IMR-90 (cell line): ENCODE results near the gene RTKN. TPM values are rescaled to one million over a fixed set of nuclear protein-coding genes. Genes with fewer than 3 reads are reported as not detected.

ENCODE experiments used
- ATAC-seq: fragments of 200-7000 bp; cut with Tn5 transposase; 2 replicates; pipeline ENCODE4 v1.9.1; 2020; ENCODE audit warnings: low read depth, mild to moderate bottlenecking, moderate library complexity
- BruUV-seq: library from RNA; stranded (reverse); fragments of 400-500 nt; replicated peaks from 2 replicates; lab custom pipeline; 2021; lab: Mats Ljungman, UMichigan
- CTCF ChIA-PET: fragments of 300-600 bp; formaldehyde crosslinking; extraction: SDS; loops from one replicate; lab custom pipeline; 2021; ENCODE audit warnings: antibody characterized with exemption; lab: Yijun Ruan, JAX
- POLR2A ChIA-PET: fragments of 300-600 bp; sonication (Branson Sonifier 250); formaldehyde crosslinking; loops from one replicate; lab custom pipeline; 2022; ENCODE audit warnings: antibody characterized with exemption; ENCODE audit not compliant: unreplicated experiment; lab: Charles Lee
- DNase-seq: peaks from one replicate; pipeline ENCODE4 v3.0.0; 2013
- H2AFZ ChIP-seq: replicated peaks from 2 replicates; pipeline ENCODE3; 2013; ENCODE audit warnings: low read length, mild to moderate bottlenecking; ENCODE audit not compliant: poor library complexity
- H2AK5ac ChIP-seq: 2 replicates; pipeline ENCODE4 v1.6.1; 2013; ENCODE audit warnings: low read depth, low read length, inconsistent platforms
- H2AK9ac ChIP-seq: replicated peaks from 2 replicates; pipeline ENCODE3; 2013; ENCODE audit warnings: mild to moderate bottlenecking, low read depth, low read length, moderate library complexity; ENCODE audit not compliant: poor library complexity
- H2BK120ac ChIP-seq: 2 replicates; pipeline ENCODE4 v1.6.1; 2013; ENCODE audit warnings: low read depth, low read length, inconsistent platforms
- H2BK15ac ChIP-seq: 3 replicates; pipeline ENCODE4 v1.6.1; 2013; ENCODE audit warnings: low read depth, low read length, inconsistent platforms
- H2BK20ac ChIP-seq: 2 replicates; pipeline ENCODE4 v1.6.1; 2013; ENCODE audit warnings: low read depth, mild to moderate bottlenecking, inconsistent platforms, low read length, moderate library complexity
- H2BK5ac ChIP-seq: 2 replicates; pipeline ENCODE4 v1.6.1; 2013; ENCODE audit warnings: mild to moderate bottlenecking, low read depth, low read length, inconsistent platforms; ENCODE audit not compliant: poor library complexity, severe bottlenecking
- H3K14ac ChIP-seq: replicated peaks from 2 replicates; pipeline ENCODE4 v1.6.1; 2013; ENCODE audit warnings: low read depth, low read length, inconsistent platforms
- H3K18ac ChIP-seq: 2 replicates; pipeline ENCODE4 v1.6.1; 2013; ENCODE audit warnings: low read depth, low read length, control low read depth
- H3K23ac ChIP-seq: 2 replicates; pipeline ENCODE4 v1.6.1; 2013; ENCODE audit warnings: low read depth, low read length, inconsistent platforms
- H3K27ac ChIP-seq: 2 replicates; pipeline ENCODE4 v1.5.1; 2013; ENCODE audit warnings: mild to moderate bottlenecking, control low read depth, low read length; ENCODE audit not compliant: insufficient read depth
- H3K27me3 ChIP-seq: 2 replicates; pipeline ENCODE4 v1.6.1; 2013; ENCODE audit warnings: low read length; ENCODE audit not compliant: control insufficient read depth, insufficient read depth
- H3K36me3 ChIP-seq: 2 replicates; pipeline ENCODE4 v1.6.1; 2013; ENCODE audit warnings: low read length, mixed read lengths; ENCODE audit not compliant: control insufficient read depth, insufficient read depth
- H3K4ac ChIP-seq: 2 replicates; pipeline ENCODE4 v1.6.1; 2013; ENCODE audit warnings: low read depth, low read length, inconsistent platforms
- H3K4me1 ChIP-seq: 2 replicates; pipeline ENCODE4 v1.6.1; 2013; ENCODE audit warnings: low read length, mixed read lengths; ENCODE audit not compliant: control insufficient read depth, insufficient read depth
- H3K4me2 ChIP-seq: 2 replicates; pipeline ENCODE4 v1.6.1; 2013; ENCODE audit warnings: low read depth, mild to moderate bottlenecking, control low read depth, low read length, moderate library complexity
- H3K4me3 ChIP-seq: 2 replicates; pipeline ENCODE4 v1.5.1; 2013; ENCODE audit warnings: low read depth, mild to moderate bottlenecking, control low read depth, low read length, moderate library complexity; ENCODE audit not compliant: insufficient read depth
- H3K56ac ChIP-seq: 2 replicates; pipeline ENCODE4 v1.6.1; 2013; ENCODE audit warnings: low read length, inconsistent platforms; ENCODE audit not compliant: insufficient read depth; ENCODE audit errors: extremely low read depth
- H3K79me1 ChIP-seq, 2 experiments: 2 replicates each; pipeline ENCODE4 v1.6.1; 2013; ENCODE audit warnings: low read length in 2 of 2, inconsistent platforms in 1 of 2, low read depth in 1 of 2
- H3K9ac ChIP-seq: 2 replicates; pipeline ENCODE4 v1.6.1; 2013; ENCODE audit warnings: low read depth, low read length, control low read depth
- H3K9me1 ChIP-seq: 2 replicates; pipeline ENCODE4 v1.6.1; 2013; ENCODE audit warnings: low read length, inconsistent platforms; ENCODE audit not compliant: insufficient read depth
- H3K9me3 ChIP-seq: 2 replicates; pipeline ENCODE4 v1.6.1; 2013; ENCODE audit warnings: low read length; ENCODE audit not compliant: control insufficient read depth, insufficient read depth
- H4K20me1 ChIP-seq: 2 replicates; pipeline ENCODE4 v1.6.1; 2013; ENCODE audit warnings: low read length, inconsistent platforms; ENCODE audit not compliant: insufficient read depth
- H4K5ac ChIP-seq: 2 replicates; pipeline ENCODE4 v1.6.1; 2013; ENCODE audit warnings: mild to moderate bottlenecking, low read depth, low read length, control low read depth
- H4K8ac ChIP-seq, 2 experiments: 2 replicates each; pipeline ENCODE4 v1.6.1; 2013; ENCODE audit warnings: low read depth in 2 of 2, low read length in 2 of 2, control low read depth in 1 of 2, inconsistent platforms in 1 of 2
- H4K91ac ChIP-seq: 2 replicates; pipeline ENCODE4 v1.6.1; 2013; ENCODE audit warnings: low read depth, low read length, inconsistent platforms; ENCODE audit not compliant: insufficient read depth
- NFE2L2 ChIP-seq: fragments of 150-350 bp; IDR thresholded peaks from 2 replicates; pipeline ENCODE4 v1.6.1; 2016; ENCODE audit warnings: low read depth, mild to moderate bottlenecking, low read length
- SMC3 ChIP-seq: fragments of 150-350 bp; IDR thresholded peaks from 2 replicates; pipeline ENCODE4 v1.6.1; 2016; ENCODE audit warnings: low read depth, mild to moderate bottlenecking, antibody characterized with exemption, low read length, moderate library complexity
- WGBS, 2 experiments: methylation state at CpG; one replicate each; pipeline versions ENCODE4 v1.1.5 to v1.1.7; 2013; ENCODE audit warnings: missing lambda C conversion rate in 2 of 2; ENCODE audit not compliant: insufficient read length in 1 of 2; ENCODE audit errors: extremely low coverage in 2 of 2; 5-methylcytosine and 5-hydroxymethylcytosine counted together
- dilution Hi-C: fragments of 300-500 bp; cut with HindIII; formaldehyde crosslinking; loops from one replicate; pipeline ENCODE4 v1.14.3; 2018; ENCODE audit warnings: low sequenced_read_pairs; ENCODE audit not compliant: unreplicated experiment
- in situ Hi-C: fragments of 300-500 bp; cut with MboI; formaldehyde crosslinking; loops from 3 replicates; pipeline ENCODE4 v1.14.3; 2019; ENCODE audit warnings: low sequenced_read_pairs, inconsistent platforms, mixed read lengths
- intact Hi-C: fragments of 100-400 bp; cut with micrococcal nuclease; formaldehyde crosslinking; loops from 2 replicates; pipeline ENCODE4 v1.10.0; 2022
- polyA plus RNA-seq, 3 experiments: library from polyadenylated mRNA; depleted of rRNA; stranded (reverse); fragments of >200 nt; gene quantifications; 2 replicates each; pipeline ENCODE4 v1.2.3, GENCODE V29; 2012; ENCODE audit warnings: low replicate concordance in 1 of 3
- total RNA-seq: library from RNA; depleted of rRNA; stranded (reverse); fragments of >200 nt; gene quantifications from 2 replicates; pipeline ENCODE4 v1.2.3, GENCODE V29; 2012

Gene RTKN
- total and polyA plus RNA-seq, 2 of the 4 experiments (the other 2 are of a cell fraction) = 11.1 to 19.7 TPM

DNA sequence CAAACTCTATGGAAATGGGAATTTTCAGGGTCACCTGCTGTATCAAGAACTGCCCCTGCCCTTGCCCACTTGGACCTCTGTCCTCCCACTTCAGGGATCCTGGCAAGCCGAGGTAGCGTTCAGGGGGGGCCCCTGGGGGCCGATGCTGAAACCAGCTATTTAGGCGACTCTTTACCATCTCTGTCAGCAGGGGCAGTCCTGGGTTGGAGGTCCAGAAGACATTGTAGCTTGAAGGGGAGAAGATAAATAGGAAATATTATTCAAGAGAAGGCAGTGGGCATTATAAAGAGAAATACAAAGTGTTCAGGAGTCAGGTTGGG lies 21.0 kb upstream of the RTKN start:
- ATAC-seq (no peak), DNase-seq (no peak)
- Histone ChIP-seq H3K18ac (no peak overlapping the region), H2AK9ac (no peak overlapping the region), H3K4me1 (peaks cover 5% of the 10 kb centered on the region), H2BK20ac (no peak overlapping the region), H3K14ac (no peak overlapping the region), H3K36me3 (peaks cover 21% of the 10 kb centered on the region), H2BK5ac (no peak overlapping the region), H3K9me3 (no peaks in the 10 kb centered on the region), H3K79me1 (peaks cover 13 to 56% of the 10 kb centered on the region in 2 experiments; a peak in 3 of 4 replicates), H4K91ac (no peak overlapping the region), H3K27me3 (no peaks in the 10 kb centered on the region), H4K20me1 (no peaks in the 10 kb centered on the region), H3K4ac (no peak overlapping the region), H3K27ac (no peak overlapping the region), H2AFZ (no peak overlapping the region), H3K9ac (no peak overlapping the region), H3K9me1 (no peaks in the 10 kb centered on the region), H2BK15ac (no peak overlapping the region), H3K56ac (no peak overlapping the region), H4K5ac (no peak overlapping the region), H2AK5ac (no peak overlapping the region), H2BK120ac (no peak overlapping the region), H3K23ac (no peak overlapping the region), H3K4me2 (no peak overlapping the region), H3K4me3 (no peak overlapping the region), H4K8ac (no peak overlapping the region)
- POLR2A ChIA-PET = no interaction called here
- TF ChIP-seq SMC3 (no peak), NFE2L2 (no peak)
- intact Hi-C loops = no loop called here
- CTCF ChIA-PET = no interaction called here
- in situ Hi-C loops = no loop called here
- dilution Hi-C loops = no loop called here
- BruUV-seq = no TSS peak
- WGBS, 2 experiments = 96% methylated on average over 3 of the region's 4 CpGs; no CpG with 5 or more reads in 1 of the 2 experiments
